ENCODE measurements around the gene GPR31. TPM values are rescaled to one million over a fixed set of nuclear protein-coding genes. Genes with fewer than 3 reads are reported as not detected.
"Not testable (repeated sequence)": the region's sequence is repeated elsewhere in the genome, so short reads cannot be mapped to it uniquely, and the experiment has no call there.

GPR31 gene
- total RNA-seq, 1 donor from 2014 or later, result not detected

DNA sequence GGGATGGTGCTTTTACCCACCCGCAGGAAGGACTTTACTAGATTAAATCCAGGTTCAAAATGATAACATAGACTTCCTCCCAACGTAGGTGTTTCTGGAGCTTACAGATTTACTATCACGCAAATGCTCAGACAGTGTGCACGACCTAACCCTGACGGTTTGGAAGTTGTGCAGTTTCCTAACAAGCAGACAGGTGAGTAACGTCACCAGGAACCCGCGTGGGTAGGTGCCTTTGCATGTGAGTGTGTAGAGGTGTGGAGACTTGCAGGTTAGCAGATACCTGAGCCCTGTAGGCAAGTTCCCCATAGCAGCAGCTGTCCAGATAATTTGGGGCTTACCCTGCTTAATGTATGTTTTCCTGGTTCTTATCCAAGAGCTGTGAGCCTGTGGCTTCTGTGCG lies 29.5 kb upstream of the GPR31 start:
- H3K9me3 Mint-ChIP-seq; DNase-seq (ENCODE audit: low spot score in 2 of 2, unreplicated experiment in 2 of 2); H3K4me3 Mint-ChIP-seq; H3K36me3 Mint-ChIP-seq; H3K27ac Mint-ChIP-seq; H3K4me1 Mint-ChIP-seq: not testable (repeated sequence)
- H3K27me3 Mint-ChIP-seq (ENCODE audit: low read depth), result peaks cover 14% of the 10 kb centered on the region

DNA sequence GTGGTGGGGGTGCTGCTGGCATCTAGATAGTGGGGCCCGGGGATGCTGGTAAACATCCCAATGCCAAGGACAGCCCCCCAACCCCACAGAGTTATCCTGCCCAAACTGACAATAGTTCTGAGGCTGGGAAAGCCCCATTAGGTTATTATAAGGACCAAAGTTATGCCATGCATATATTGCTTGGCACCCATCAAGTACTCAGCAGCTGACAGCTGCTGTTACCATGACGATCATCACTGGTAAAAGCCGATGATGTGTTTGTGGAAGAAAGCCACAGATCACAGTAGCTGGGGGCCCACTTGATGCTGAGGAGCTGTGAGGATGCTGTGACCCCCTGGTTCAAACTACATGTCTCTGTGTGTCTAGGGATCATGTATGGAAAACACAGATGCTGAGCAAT lies 27.3 kb upstream of the GPR31 start:
- not testable (repeated sequence) for H3K4me1 Mint-ChIP-seq; H3K27ac Mint-ChIP-seq; DNase-seq (ENCODE audit: low spot score in 2 of 2, unreplicated experiment in 2 of 2); H3K36me3 Mint-ChIP-seq; H3K9me3 Mint-ChIP-seq; H3K4me3 Mint-ChIP-seq
- H3K27me3 Mint-ChIP-seq (ENCODE audit: low read depth), result peaks cover 14% of the 10 kb centered on the region

DNA sequence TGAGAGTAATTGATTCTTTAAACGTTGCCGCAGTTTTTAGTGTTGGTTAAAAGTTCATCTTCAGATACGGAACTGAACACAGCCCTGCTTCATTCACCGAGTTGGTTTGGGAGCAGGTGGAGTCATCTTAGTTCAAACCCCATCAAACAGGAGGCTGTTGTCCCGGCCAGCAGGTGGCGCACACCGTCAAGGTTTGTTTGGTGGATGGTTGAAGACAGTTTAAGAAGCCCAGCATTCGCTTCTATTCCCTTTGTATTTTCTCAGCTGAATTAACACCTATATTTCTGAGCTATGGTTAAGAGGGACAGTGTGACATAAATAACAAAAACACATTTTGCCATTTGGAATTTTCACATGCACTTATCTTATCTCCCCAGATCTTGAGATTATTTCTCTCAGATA lies 25.1 kb upstream of the GPR31 start:
- not testable (repeated sequence) for H3K9me3 Mint-ChIP-seq; H3K4me1 Mint-ChIP-seq; H3K36me3 Mint-ChIP-seq; H3K27ac Mint-ChIP-seq; DNase-seq (ENCODE audit: low spot score in 2 of 2, unreplicated experiment in 2 of 2); H3K4me3 Mint-ChIP-seq
- TF ChIP-seq, protein P1, sequence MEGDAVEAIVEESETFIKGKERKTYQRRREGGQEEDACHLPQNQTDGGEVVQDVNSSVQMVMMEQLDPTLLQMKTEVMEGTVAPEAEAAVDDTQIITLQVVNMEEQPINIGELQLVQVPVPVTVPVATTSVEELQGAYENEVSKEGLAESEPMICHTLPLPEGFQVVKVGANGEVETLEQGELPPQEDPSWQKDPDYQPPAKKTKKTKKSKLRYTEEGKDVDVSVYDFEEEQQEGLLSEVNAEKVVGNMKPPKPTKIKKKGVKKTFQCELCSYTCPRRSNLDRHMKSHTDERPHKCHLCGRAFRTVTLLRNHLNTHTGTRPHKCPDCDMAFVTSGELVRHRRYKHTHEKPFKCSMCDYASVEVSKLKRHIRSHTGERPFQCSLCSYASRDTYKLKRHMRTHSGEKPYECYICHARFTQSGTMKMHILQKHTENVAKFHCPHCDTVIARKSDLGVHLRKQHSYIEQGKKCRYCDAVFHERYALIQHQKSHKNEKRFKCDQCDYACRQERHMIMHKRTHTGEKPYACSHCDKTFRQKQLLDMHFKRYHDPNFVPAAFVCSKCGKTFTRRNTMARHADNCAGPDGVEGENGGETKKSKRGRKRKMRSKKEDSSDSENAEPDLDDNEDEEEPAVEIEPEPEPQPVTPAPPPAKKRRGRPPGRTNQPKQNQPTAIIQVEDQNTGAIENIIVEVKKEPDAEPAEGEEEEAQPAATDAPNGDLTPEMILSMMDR (IDR thresholded peaks at IDR 0.05; ENCODE audit: unreplicated experiment), result peak; percentile 32
- H3K27me3 Mint-ChIP-seq (ENCODE audit: low read depth), result peaks cover 15% of the 10 kb centered on the region

DNA sequence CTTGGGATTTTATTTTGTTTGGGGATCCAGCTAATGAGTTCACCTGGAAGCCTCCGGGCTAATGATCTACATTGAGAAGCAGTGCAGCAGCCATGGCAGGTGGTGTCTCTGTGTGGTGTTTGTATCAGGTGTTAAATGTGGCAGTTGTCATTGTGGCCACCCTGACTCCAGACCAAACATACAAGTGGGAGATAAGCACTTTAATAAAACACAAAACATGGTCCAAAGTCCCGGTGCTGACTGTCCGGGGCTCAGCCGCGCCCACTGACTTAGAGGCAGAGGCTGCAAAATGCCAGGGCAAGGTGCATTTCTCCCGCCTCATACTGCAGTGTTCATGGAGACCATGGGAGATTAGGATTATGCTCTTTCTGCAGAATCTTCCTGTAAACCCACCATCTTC lies 23.6 kb upstream of the GPR31 start:
- DNase-seq (ENCODE audit: low spot score in 2 of 2, unreplicated experiment in 2 of 2); H3K36me3 Mint-ChIP-seq; H3K27ac Mint-ChIP-seq; H3K4me1 Mint-ChIP-seq; H3K9me3 Mint-ChIP-seq; H3K4me3 Mint-ChIP-seq: not testable (repeated sequence)
- H3K27me3 Mint-ChIP-seq (ENCODE audit: low read depth), result peaks cover 27% of the 10 kb centered on the region

DNA sequence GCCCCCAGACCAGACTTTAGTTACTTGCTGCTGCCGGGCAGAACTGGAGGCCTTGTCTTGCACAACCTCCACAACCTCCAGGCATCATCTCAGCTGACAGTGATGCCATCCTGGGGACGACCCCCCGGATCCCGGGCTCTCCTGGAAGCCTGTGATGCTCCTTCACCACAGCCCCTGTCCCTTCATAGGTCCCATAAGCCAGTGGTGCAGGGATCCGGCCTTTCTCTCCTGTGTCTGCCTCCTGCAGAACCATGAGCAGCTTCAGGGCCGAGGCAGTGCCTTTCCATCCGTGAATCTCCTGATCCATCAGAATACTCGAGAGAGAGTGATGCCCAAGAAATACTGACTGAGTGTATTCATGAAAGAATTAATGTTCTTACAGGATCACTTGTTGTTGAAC lies 22.3 kb upstream of the GPR31 start:
- not testable (repeated sequence) for H3K4me3 Mint-ChIP-seq; H3K4me1 Mint-ChIP-seq; H3K9me3 Mint-ChIP-seq; DNase-seq (ENCODE audit: low spot score in 2 of 2, unreplicated experiment in 2 of 2); H3K36me3 Mint-ChIP-seq; H3K27ac Mint-ChIP-seq
- H3K27me3 Mint-ChIP-seq (ENCODE audit: low read depth), result peaks cover 29% of the 10 kb centered on the region

DNA sequence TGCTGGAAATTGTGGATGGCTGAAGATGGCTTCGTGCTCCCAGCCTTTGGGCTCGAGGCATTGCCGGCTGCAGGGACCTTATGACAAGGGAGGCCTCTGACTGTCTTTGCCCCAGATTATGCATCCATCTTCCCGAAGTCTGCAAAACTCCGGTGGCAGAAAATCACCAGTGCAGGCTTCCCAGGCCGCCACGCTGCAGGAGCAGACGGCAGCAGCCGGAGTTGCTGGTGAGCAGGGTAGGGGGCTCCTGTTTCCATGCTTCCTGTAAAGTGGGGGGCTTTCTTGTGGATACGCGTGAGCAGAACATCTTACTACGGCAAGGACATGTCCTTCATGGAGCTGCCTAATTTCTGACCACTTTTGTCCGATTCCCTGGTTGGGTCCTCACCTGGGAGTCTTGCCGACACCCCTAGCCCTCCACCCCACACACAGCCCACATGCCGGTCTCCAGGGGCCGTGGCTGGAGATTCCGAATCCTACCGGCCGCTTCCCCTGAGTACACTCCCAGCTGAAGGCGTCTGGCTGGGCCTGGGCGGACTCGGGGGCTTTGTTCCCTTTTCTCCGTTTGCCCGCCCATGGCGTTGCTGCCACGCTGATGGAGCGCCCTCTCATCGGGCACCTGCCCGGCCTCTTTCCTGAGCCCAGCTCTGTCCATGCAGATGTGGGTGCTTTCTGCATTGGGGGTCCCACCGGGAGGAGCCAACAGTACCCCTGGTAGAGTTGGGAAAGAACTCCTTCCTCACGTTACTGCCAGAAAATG lies 21.3 kb upstream of the GPR31 start:
- not testable (repeated sequence) for H3K4me3 Mint-ChIP-seq; H3K27ac Mint-ChIP-seq; H3K4me1 Mint-ChIP-seq; H3K36me3 Mint-ChIP-seq; H3K9me3 Mint-ChIP-seq; DNase-seq (ENCODE audit: low spot score in 2 of 2, unreplicated experiment in 2 of 2)
- H3K27me3 Mint-ChIP-seq (ENCODE audit: low read depth), result peaks cover 27% of the 10 kb centered on the region

DNA sequence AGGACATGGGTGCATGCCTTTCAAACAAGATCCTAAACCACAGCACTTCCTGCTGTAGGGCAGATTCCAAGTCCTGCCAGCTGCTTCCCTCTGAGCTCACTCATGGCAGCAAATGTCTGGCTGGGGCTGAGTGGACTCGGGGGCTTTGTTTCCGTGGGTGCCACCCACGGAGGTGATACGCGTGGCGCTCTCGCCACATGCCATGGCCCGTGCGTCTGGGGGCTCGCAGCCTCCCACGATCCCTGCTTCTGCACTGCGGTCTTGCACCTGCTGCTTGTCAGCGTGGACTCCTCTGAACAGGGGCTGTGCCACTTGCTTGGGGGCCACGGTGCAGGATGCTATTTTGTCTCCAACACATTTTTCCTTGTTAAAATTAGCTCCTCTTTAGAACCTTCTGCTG lies 19.5 kb upstream of the GPR31 start:
- not testable (repeated sequence) for H3K4me1 Mint-ChIP-seq; H3K36me3 Mint-ChIP-seq; H3K4me3 Mint-ChIP-seq; H3K27ac Mint-ChIP-seq; DNase-seq (ENCODE audit: low spot score in 2 of 2, unreplicated experiment in 2 of 2); H3K9me3 Mint-ChIP-seq
- peaks cover 27% of the 10 kb centered on the region for H3K27me3 Mint-ChIP-seq (ENCODE audit: low read depth)

DNA sequence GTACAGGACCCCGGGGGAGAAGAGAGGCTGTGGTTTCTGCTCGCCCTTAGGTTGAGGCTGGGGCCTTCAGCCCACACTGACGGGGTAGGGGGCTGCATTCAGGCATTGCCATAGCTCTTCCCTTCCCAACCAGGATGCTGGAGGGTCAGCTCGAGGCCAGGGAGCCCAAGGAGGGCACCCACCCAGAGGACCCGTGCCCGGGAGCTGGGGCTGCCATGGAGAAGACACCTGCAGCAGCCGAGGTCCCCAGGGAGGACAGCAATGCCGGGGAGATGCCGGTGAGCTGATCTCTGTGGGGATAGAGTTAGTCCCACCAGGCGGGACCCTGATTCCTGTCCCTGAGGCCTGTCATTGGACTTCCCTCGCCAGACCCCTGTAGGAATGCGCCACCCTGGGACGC lies 14.2 kb upstream of the GPR31 start:
- H3K27ac Mint-ChIP-seq; H3K4me3 Mint-ChIP-seq; DNase-seq (ENCODE audit: low spot score in 2 of 2, unreplicated experiment in 2 of 2): not testable (repeated sequence)

DNA sequence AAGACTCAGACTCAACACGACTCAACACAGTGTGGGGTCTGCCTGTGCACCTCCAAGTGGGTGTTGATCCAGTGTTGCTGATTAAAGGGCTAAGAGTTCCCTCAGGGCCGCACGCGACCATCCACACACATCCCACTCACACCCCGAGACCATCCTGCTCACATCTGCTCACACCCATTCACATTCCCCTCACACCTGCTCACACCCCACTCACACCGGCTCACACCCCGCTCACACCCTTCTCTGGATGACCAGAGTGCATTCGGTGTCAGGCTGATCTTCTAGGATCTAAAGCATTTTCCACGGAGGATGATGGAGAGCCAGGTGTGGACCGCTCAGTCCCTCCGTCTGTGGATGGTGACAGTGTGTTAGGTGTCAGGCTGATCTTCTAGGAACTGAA lies 13.5 kb upstream of the GPR31 start:
- H3K9me3 Mint-ChIP-seq; H3K4me1 Mint-ChIP-seq; H3K36me3 Mint-ChIP-seq; DNase-seq (ENCODE audit: low spot score in 2 of 2, unreplicated experiment in 2 of 2); H3K4me3 Mint-ChIP-seq; H3K27ac Mint-ChIP-seq: not testable (repeated sequence)
- H3K27me3 Mint-ChIP-seq (ENCODE audit: low read depth), result peaks cover 48% of the 10 kb centered on the region

More for the DNA sequence above, 14.2 kb upstream of the GPR31 start:
- H3K9me3 Mint-ChIP-seq, H3K4me1 Mint-ChIP-seq, H3K36me3 Mint-ChIP-seq: not testable (repeated sequence)
- H3K27me3 Mint-ChIP-seq (ENCODE audit: low read depth), result peaks cover 45% of the 10 kb centered on the region

DNA sequence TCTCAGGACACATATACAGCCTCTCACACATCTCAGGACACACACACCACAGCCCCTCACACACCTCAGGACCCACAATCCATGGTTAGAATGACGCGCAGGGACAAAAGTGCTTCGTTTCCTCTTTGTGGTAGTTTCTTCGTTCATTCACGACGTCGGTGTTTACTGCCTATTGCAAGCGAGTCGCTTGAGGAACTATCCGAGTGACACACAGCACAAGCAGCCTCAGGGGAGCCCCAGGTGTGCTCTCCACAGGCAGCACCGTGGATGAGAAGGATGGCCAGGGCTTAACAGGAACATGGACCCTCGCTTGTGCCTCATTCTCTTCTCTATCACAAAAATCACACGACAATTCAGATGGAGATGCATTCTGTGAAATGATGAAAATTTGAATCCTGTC lies 12.1 kb upstream of the GPR31 start:
- H3K36me3 Mint-ChIP-seq; DNase-seq (ENCODE audit: low spot score in 2 of 2, unreplicated experiment in 2 of 2); H3K27ac Mint-ChIP-seq; H3K4me1 Mint-ChIP-seq; H3K9me3 Mint-ChIP-seq; H3K4me3 Mint-ChIP-seq: not testable (repeated sequence)
- H3K27me3 Mint-ChIP-seq (ENCODE audit: low read depth), result peaks cover 59% of the 10 kb centered on the region

DNA sequence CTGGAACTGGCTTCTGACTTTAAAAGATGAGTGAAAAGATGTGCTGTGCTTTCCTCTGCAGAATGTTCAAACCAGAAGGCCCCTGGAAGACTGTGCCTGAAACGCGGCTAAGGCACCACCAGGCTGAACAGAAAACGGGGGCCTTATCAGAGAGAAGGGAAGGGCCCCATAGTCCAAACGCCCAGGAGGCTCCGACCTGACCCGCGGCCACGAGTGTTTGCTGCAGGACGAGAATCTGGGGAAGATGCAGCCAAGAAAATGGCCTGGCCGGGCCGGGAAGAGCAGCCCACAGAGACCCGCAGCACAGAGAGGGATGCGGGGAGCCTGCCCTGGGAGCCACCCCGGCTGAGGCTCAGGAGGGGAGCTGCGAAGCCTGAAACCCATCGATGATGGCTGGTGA lies 10.5 kb upstream of the GPR31 start:
- not testable (repeated sequence) for DNase-seq (ENCODE audit: low spot score in 2 of 2, unreplicated experiment in 2 of 2); H3K4me3 Mint-ChIP-seq; H3K36me3 Mint-ChIP-seq; H3K4me1 Mint-ChIP-seq; H3K27ac Mint-ChIP-seq; H3K9me3 Mint-ChIP-seq
- H3K27me3 Mint-ChIP-seq (ENCODE audit: low read depth), result peaks cover 68% of the 10 kb centered on the region

DNA sequence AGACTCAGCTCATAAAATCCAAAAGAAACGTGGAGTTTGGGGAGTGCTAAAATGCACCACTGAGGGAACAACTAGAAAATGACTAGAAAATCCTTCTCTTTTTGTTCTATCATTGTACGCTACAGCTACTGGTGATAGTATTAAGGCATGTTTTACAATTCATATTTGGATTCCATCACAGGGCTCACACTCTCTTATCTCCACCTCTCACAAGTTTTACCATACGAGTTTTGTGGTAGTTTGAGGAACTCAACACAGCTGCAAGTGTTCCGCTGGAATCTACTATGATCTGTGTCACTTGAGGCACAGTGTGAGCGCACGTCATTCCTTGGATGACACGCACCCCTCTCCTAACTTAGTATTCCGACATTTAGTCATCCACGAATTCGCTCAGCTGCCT lies 9.9 kb upstream of the GPR31 start:
- peaks cover 72% of the 10 kb centered on the region for H3K27me3 Mint-ChIP-seq (ENCODE audit: low read depth)
- H3K9me3 Mint-ChIP-seq, result not testable (repeated sequence)

More for the DNA sequence above, 9.9 kb upstream of the GPR31 start:
- DNase-seq (ENCODE audit: low spot score in 2 of 2, unreplicated experiment in 2 of 2); H3K36me3 Mint-ChIP-seq; H3K27ac Mint-ChIP-seq; H3K4me3 Mint-ChIP-seq; H3K4me1 Mint-ChIP-seq: not testable (repeated sequence)

Measured in mesothelial cell of epicardium (in vitro differentiated cells).